SK-N-SH (cell line): Measurements from ENCODE around the gene TBX6. TPM values are rescaled to one million over a fixed set of nuclear protein-coding genes. Genes with fewer than 3 reads are reported as not detected.

Experiments used
- CTCF ChIA-PET: fragments of 300-600, 350-600 bp; formaldehyde crosslinking; extraction: SDS; loops from one replicate; lab custom pipeline; 2021; lab: Yijun Ruan, JAX
- POLR2A ChIA-PET: fragments of 350-600 bp; sonication (Branson Sonifier 250); formaldehyde crosslinking; extraction: SDS; loops from one replicate; lab custom pipeline; 2020; ENCODE audit warnings: antibody characterized with exemption, inconsistent platforms; lab: Yijun Ruan, JAX
- DNase-seq: peaks from one replicate; pipeline ENCODE4 v3.0.0; 2012
- H2AFZ ChIP-seq: fragments of 200-600 bp; sonication (generic); 2 replicates; pipeline ENCODE4 v1.8.1; 2016; ENCODE audit warnings: antibody characterized with exemption, mild to moderate bottlenecking, low read depth
- H3F3A ChIP-seq: fragments of 200-600 bp; sonication (generic); replicated peaks from 2 replicates; pipeline ENCODE3; 2016; ENCODE audit warnings: antibody characterized with exemption, mild to moderate bottlenecking; ENCODE audit not compliant: insufficient read depth
- H3K27ac ChIP-seq, 2 experiments: fragments of 200-500 bp in 1 of 2; fragments of 200-600 bp in 1 of 2; sonication (Bioruptor generic) in 1 of 2; sonication (generic), shearing (Covaris generic) in 1 of 2; 2 replicates each; pipeline versions ENCODE4 v1.5.1 to v1.6.1; 2014 to 2016; ENCODE audit warnings: low read depth in 2 of 2, inconsistent platforms in 1 of 2, low read length in 1 of 2, mild to moderate bottlenecking in 1 of 2, mixed read lengths in 1 of 2
- H3K27me3 ChIP-seq: fragments of 200-600 bp; sonication (generic), shearing (Covaris generic); 2 replicates; pipeline ENCODE4 v1.6.1; 2016; ENCODE audit warnings: mixed run types; ENCODE audit not compliant: insufficient read depth
- H3K36me3 ChIP-seq, 2 experiments: fragments of 200-500 bp in 1 of 2; fragments of 200-600 bp in 1 of 2; sonication (Bioruptor generic) in 1 of 2; sonication (generic) in 1 of 2; replicated peaks in 1 of 2; 2 replicates each; pipeline versions ENCODE3 to v1.5.1; 2014 to 2016; ENCODE audit warnings: low read length in 1 of 2, mild to moderate bottlenecking in 1 of 2; ENCODE audit not compliant: insufficient read depth in 2 of 2, control insufficient read depth in 1 of 2
- H3K4me1 ChIP-seq, 2 experiments: fragments of 200-500 bp in 1 of 2; fragments of 200-600 bp in 1 of 2; sonication (Bioruptor generic) in 1 of 2; sonication (generic), shearing (Covaris generic) in 1 of 2; 2 replicates each; pipeline versions ENCODE4 v1.5.1 to v1.6.1; 2014 to 2016; ENCODE audit warnings: low read depth in 1 of 2, low read length in 1 of 2, mixed run types in 1 of 2; ENCODE audit not compliant: insufficient read depth in 2 of 2, control insufficient read depth in 1 of 2
- H3K4me2 ChIP-seq: fragments of 200-600 bp; sonication (generic), shearing (Covaris generic); 2 replicates; pipeline ENCODE4 v1.6.1; 2017; ENCODE audit warnings: mixed run types
- H3K4me3 ChIP-seq, 2 experiments: fragments of 200-500 bp in 1 of 2; fragments of 200-600 bp in 1 of 2; sonication (Bioruptor generic) in 1 of 2; sonication (generic), shearing (Covaris generic) in 1 of 2; 2 replicates each; pipeline versions ENCODE4 v1.5.1 to v1.8.1; 2014 to 2016; ENCODE audit warnings: low read depth in 2 of 2, inconsistent platforms in 1 of 2, low read length in 1 of 2, mild to moderate bottlenecking in 1 of 2, mixed read lengths in 1 of 2, moderate library complexity in 1 of 2
- H3K79me2 ChIP-seq: fragments of 200-600 bp; sonication (generic); 2 replicates; pipeline ENCODE4 v1.8.1; 2017; ENCODE audit warnings: mild to moderate bottlenecking; ENCODE audit not compliant: insufficient read depth
- H3K9ac ChIP-seq: fragments of 200-600 bp; sonication (generic); 2 replicates; pipeline ENCODE4 v1.6.1; 2017; ENCODE audit warnings: mixed run types
- H3K9me2 ChIP-seq: fragments of 200-600 bp; sonication (generic); 2 replicates; pipeline ENCODE4 v1.6.1; 2017; ENCODE audit warnings: mixed run types
- H3K9me3 ChIP-seq: fragments of 200-600 bp; sonication (generic); 2 replicates; pipeline ENCODE4 v1.6.1; 2017; ENCODE audit warnings: mixed run types, mild to moderate bottlenecking, moderate library complexity
- H4K20me1 ChIP-seq: fragments of 200-600 bp; sonication (generic); 2 replicates; pipeline ENCODE4 v1.6.1; 2017; ENCODE audit warnings: mild to moderate bottlenecking, mixed run types; ENCODE audit not compliant: insufficient read depth
- EP300 ChIP-seq, 2 experiments: IDR thresholded peaks; 2 replicates each; pipeline versions ENCODE4 v1.4.0 to v1.6.1; 2012; ENCODE audit warnings: borderline replicate concordance in 1 of 2, low read depth in 1 of 2, low read length in 1 of 2
- EZH2phosphoT487 ChIP-seq: fragments of 200-600 bp; sonication (generic); IDR thresholded peaks from 2 replicates; pipeline ENCODE4 v1.6.1; 2017; ENCODE audit warnings: low read depth, mixed run types, mild to moderate bottlenecking, antibody characterized with exemption, moderate library complexity, borderline replicate concordance
- FOXJ3 ChIP-seq: sonication (generic); formaldehyde crosslinking; IDR thresholded peaks from 2 replicates; pipeline ENCODE4 v1.5.1; 2020; ENCODE audit warnings: mild to moderate bottlenecking, missing genetic modification reagents
- GABPA ChIP-seq: IDR thresholded peaks from 2 replicates; pipeline ENCODE4 v1.4.0; 2012; ENCODE audit warnings: low read depth, mild to moderate bottlenecking
- GATA2 ChIP-seq: sonication (generic); formaldehyde crosslinking; IDR thresholded peaks from 2 replicates; pipeline ENCODE4 v1.5.0; 2020; ENCODE audit warnings: mild to moderate bottlenecking, missing genetic modification reagents
- JUND ChIP-seq: IDR thresholded peaks from 2 replicates; pipeline ENCODE4 v1.4.0; 2012
- NFIC ChIP-seq: IDR thresholded peaks from 2 replicates; pipeline ENCODE4 v1.4.0; 2012; ENCODE audit warnings: borderline replicate concordance
- RCOR1 ChIP-seq: fragments of 150-350 bp; IDR thresholded peaks from 2 replicates; pipeline ENCODE4 v1.6.1; 2017; ENCODE audit warnings: antibody characterized with exemption, low read length
- RFX5 ChIP-seq: IDR thresholded peaks from 2 replicates; pipeline ENCODE4 v1.6.1; 2012; ENCODE audit warnings: mild to moderate bottlenecking, improper control_type of control experiment, low read length
- RXRA ChIP-seq: IDR thresholded peaks from 2 replicates; pipeline ENCODE4 v1.4.0; 2012; ENCODE audit warnings: low read depth, mild to moderate bottlenecking, borderline replicate concordance
- SIN3A ChIP-seq: IDR thresholded peaks from 2 replicates; pipeline ENCODE4 v1.6.1; 2012; ENCODE audit warnings: low read depth, mild to moderate bottlenecking, low read length, moderate library complexity, borderline replicate concordance
- TAF1 ChIP-seq: IDR thresholded peaks from 2 replicates; pipeline ENCODE4 v1.6.1; 2012; ENCODE audit warnings: low read depth, mild to moderate bottlenecking, low read length, moderate library complexity, borderline replicate concordance
- TCF12 ChIP-seq: IDR thresholded peaks from 2 replicates; pipeline ENCODE4 v1.4.0; 2012
- TEAD4 ChIP-seq: IDR thresholded peaks from 2 replicates; pipeline ENCODE4 v1.4.0; 2012; ENCODE audit warnings: mild to moderate bottlenecking, borderline replicate concordance; ENCODE audit not compliant: insufficient read depth
- YY1 ChIP-seq: IDR thresholded peaks from 2 replicates; pipeline ENCODE4 v1.4.0; 2012; ENCODE audit warnings: low read depth, mild to moderate bottlenecking
- WGBS: methylation state at CpG from one replicate; pipeline ENCODE4 v1.1.6; 2017; ENCODE audit warnings: low lambda C conversion rate; 5-methylcytosine and 5-hydroxymethylcytosine counted together
- polyA plus RNA-seq, 3 experiments: library from polyadenylated mRNA; depleted of rRNA; stranded (reverse); fragments of >200 nt; gene quantifications; 2 replicates each; pipeline ENCODE4 v1.2.3, GENCODE V29; 2012
- TF ChIP-seq, protein P1 (sequence below): fragments of 200-600 bp; sonication (generic); IDR thresholded peaks from 2 replicates; pipeline ENCODE4 v1.6.1; 2017; ENCODE audit warnings: antibody characterized with exemption, mild to moderate bottlenecking, moderate library complexity

The TBX6 gene
- polyA plus RNA-seq, 1 of the 3 experiments (the other 2 are of a cell fraction): 0.18 TPM

DNA sequence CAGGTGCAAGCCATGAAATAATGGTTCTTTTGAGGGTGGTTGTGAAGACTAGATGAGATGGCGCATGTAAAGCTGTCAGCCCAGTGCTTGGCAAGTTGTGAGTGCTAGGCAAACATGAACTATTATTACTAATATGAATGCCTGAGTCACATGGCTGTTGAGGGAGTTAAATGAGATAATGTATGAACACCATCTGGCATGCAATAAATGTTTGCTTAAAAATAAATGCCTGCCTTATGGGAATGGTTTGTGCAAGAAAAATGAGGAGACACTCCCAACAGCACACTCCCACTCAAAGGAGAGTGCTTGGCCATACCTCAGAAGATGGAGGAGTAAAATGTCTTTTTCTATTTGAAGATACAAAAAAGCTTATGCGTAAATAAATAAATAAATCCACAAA lies 27.7 kb upstream of the TBX6 start:
- 91% methylated on average over 2 of the region's 2 CpGs for WGBS
- Histone ChIP-seq H3K9me3 (no peaks in the 10 kb centered on the region), H3K4me1 (peaks cover 9 to 11% of the 10 kb centered on the region in 2 experiments; a peak in 3 of 4 replicates), H3F3A (peaks cover 9% of the 10 kb centered on the region), H3K36me3 (peaks cover 0 to 6% of the 10 kb centered on the region in 2 experiments), H3K9me2 (no peaks in the 10 kb centered on the region), H3K79me2 (no peaks in the 10 kb centered on the region), H3K9ac (no peak overlapping the region), H3K4me3 (no peak overlapping the region)
- CTCF ChIA-PET: interaction anchor here (1.0 kb wide), 1 partner anchor 23 kb away, joined by 3 read pairs; the partner anchor contains the start of gene YPEL3
- no peak for DNase-seq
- TF ChIP-seq FOXJ3 (CRISPR knock-in tag) (no peak), TEAD4 (no peak), TAF1 (no peak), RXRA (no peak), YY1 (no peak), NFIC (no peak), EZH2phosphoT487 (no peak)
- TF ChIP-seq, all 33 proteins: peak for 0
- no peak overlapping the region for H2AFZ ChIP-seq
- no peak overlapping the region for H3K4me2 ChIP-seq
- H3K27ac ChIP-seq: no peak overlapping the region
- H3K27me3 ChIP-seq: no peaks in the 10 kb centered on the region
- POLR2A ChIA-PET: no interaction called here
- H4K20me1 ChIP-seq: no peaks in the 10 kb centered on the region

DNA sequence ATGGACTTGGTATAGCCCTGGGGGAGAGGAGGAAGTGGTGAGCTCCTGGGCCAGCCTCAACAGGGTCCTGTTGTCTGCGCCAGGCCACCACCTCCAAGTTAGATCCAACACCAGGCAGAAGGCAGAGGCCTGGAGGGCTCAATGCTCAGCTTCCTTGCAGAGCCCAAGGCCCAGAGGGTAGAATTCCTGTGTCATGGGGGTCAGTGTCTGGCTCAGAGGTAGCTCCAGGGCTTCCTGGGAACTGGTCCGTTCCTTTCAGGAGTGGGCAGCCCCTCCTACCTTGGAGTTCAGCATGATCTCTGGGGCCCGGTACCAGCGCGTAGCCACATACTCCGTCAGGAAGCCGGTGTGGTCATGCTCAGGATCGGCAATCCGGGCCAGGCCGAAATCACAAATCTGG lies 26.0 kb upstream of the TBX6 start:
- Histone ChIP-seq H3K9ac (no peak overlapping the region), H3K36me3 (peaks cover 0 to 6% of the 10 kb centered on the region in 2 experiments), H3K4me2 (no peak overlapping the region), H2AFZ (no peak overlapping the region), H3K79me2 (no peaks in the 10 kb centered on the region), H4K20me1 (no peaks in the 10 kb centered on the region), H3K27me3 (no peaks in the 10 kb centered on the region), H3K9me2 (no peaks in the 10 kb centered on the region), H3K4me1 (peaks cover 6 to 14% of the 10 kb centered on the region in 2 experiments; a peak in 1 of 4 replicates), H3K4me3 (no peak overlapping the region), H3K9me3 (no peaks in the 10 kb centered on the region), H3F3A (peaks cover 2% of the 10 kb centered on the region), H3K27ac (no peak overlapping the region)
- WGBS: 99% methylated on average over 8 of the region's 10 CpGs
- no peak for DNase-seq
- no peak for TF ChIP-seq TCF12
- no peak for TF ChIP-seq RCOR1
- no peak for TF ChIP-seq EP300 (IDR thresholded peaks at IDR 0.05; ENCODE audit: borderline replicate concordance in 1 of 2, low read depth in 1 of 2, low read length in 1 of 2)
- no peak for TF ChIP-seq RFX5
- TF ChIP-seq GABPA: no peak
- no peak for TF ChIP-seq GATA2
- no peak for TF ChIP-seq SIN3A
- TF ChIP-seq, protein P1, sequence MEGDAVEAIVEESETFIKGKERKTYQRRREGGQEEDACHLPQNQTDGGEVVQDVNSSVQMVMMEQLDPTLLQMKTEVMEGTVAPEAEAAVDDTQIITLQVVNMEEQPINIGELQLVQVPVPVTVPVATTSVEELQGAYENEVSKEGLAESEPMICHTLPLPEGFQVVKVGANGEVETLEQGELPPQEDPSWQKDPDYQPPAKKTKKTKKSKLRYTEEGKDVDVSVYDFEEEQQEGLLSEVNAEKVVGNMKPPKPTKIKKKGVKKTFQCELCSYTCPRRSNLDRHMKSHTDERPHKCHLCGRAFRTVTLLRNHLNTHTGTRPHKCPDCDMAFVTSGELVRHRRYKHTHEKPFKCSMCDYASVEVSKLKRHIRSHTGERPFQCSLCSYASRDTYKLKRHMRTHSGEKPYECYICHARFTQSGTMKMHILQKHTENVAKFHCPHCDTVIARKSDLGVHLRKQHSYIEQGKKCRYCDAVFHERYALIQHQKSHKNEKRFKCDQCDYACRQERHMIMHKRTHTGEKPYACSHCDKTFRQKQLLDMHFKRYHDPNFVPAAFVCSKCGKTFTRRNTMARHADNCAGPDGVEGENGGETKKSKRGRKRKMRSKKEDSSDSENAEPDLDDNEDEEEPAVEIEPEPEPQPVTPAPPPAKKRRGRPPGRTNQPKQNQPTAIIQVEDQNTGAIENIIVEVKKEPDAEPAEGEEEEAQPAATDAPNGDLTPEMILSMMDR: no peak
- no peak for TF ChIP-seq YY1
- no peak for TF ChIP-seq JUND
- ChIA-PET CTCF (interaction anchor here (1.1 to 1.6 kb wide), 2 partner anchors 15 to 25 kb away, joined by 3 to 7 read pairs; partner anchors contain the start of gene TBX6), POLR2A (no interaction called here)
